C4-2B (cell line): ENCODE measurements around the gene DLGAP1.

ENCODE experiments used
- H3K27ac ChIP-seq: fragments of 450-650 bp; 2 replicates; pipeline ENCODE4 v1.5.1; 2017
- CTCF ChIP-seq: fragments of 450-650 bp; conservative IDR thresholded peaks from 2 replicates; pipeline ENCODE4 v1.5.1; 2017; ENCODE audit warnings: mild to moderate bottlenecking
- ZFX ChIP-seq: fragments of 450-650 bp; IDR thresholded peaks from 2 replicates; pipeline ENCODE4 v1.6.1; 2017

DLGAP1 gene

GRCh38 chr18:3616744-3617143, 838.4 kb downstream of the DLGAP1 start:
- no peak for TF ChIP-seq CTCF
- no peak for TF ChIP-seq ZFX
- no peak overlapping the region for H3K27ac ChIP-seq

- no peak overlapping the region for H3K27ac ChIP-seq
These were observed 839.0 kb downstream of the DLGAP1 start for GRCh38 chr18:3616142-3616541.

GRCh38 chr18:3615374-3615985, 839.6 kb downstream of the DLGAP1 start:
- H3K27ac ChIP-seq: no peak overlapping the region
- no peak for TF ChIP-seq CTCF
- no peak for TF ChIP-seq ZFX

More at GRCh38 chr18:3616142-3616541, 839.0 kb downstream of the DLGAP1 start:
- TF ChIP-seq CTCF: no peak

- no peak for TF ChIP-seq ZFX
- TF ChIP-seq CTCF: no peak
- no peak overlapping the region for H3K27ac ChIP-seq
These were observed 842.8 kb downstream of the DLGAP1 start for GRCh38 chr18:3612315-3612714.

GRCh38 chr18:3611313-3612090, 843.6 kb downstream of the DLGAP1 start:
- TF ChIP-seq CTCF: no peak
- TF ChIP-seq ZFX: no peak
- no peak overlapping the region for H3K27ac ChIP-seq

- H3K27ac ChIP-seq: no peak overlapping the region
- no peak for TF ChIP-seq ZFX
- TF ChIP-seq CTCF: no peak
These were observed 844.3 kb downstream of the DLGAP1 start for GRCh38 chr18:3610813-3611212.

GRCh38 chr18:3610188-3610708, 844.9 kb downstream of the DLGAP1 start:
- H3K27ac ChIP-seq: no peak overlapping the region

More at GRCh38 chr18:3610188-3610708, 844.9 kb downstream of the DLGAP1 start:
- TF ChIP-seq CTCF: no peak
- TF ChIP-seq ZFX: no peak
